Caco-2 (cell line): ENCODE measurements around the gene COL13A1. TPM values are rescaled to one million over a fixed set of nuclear protein-coding genes. Genes with fewer than 3 reads are reported as not detected.

Experiments
- BruUV-seq: library from RNA; stranded (reverse); fragments of 400-500 nt; replicated peaks from 2 replicates; lab custom pipeline; 2021; lab: Mats Ljungman, UMichigan
- CTCF ChIA-PET: fragments of 300-600 bp; sonication (Branson Sonifier 250); formaldehyde crosslinking; loops from one replicate; lab custom pipeline; 2022; ENCODE audit warnings: antibody characterized with exemption; lab: Charles Lee
- POLR2A ChIA-PET: fragments of 300-600 bp; sonication (Branson Sonifier 250); formaldehyde crosslinking; loops from one replicate; lab custom pipeline; 2022; ENCODE audit warnings: antibody characterized with exemption; lab: Charles Lee
- DNase-seq, 2 experiments: peaks; one replicate each; pipeline versions ENCODE4 v3.0.0 to v3.0.0-alpha.2; 2020 to 2022
- H3K27me3 ChIP-seq: replicated peaks from 2 replicates; pipeline ENCODE4 v1.6.0; 2011; ENCODE audit warnings: low read length; ENCODE audit not compliant: control insufficient read depth, insufficient read depth
- H3K36me3 ChIP-seq: 2 replicates; pipeline ENCODE4 v1.5.1; 2011; ENCODE audit warnings: low read length; ENCODE audit not compliant: control insufficient read depth, insufficient read depth
- H3K4me1 ChIP-seq: fragments of 250-450 bp; sonication (Bioruptor Pico); 2 replicates; pipeline ENCODE4 v1.5.1; 2020; ENCODE audit warnings: mild to moderate bottlenecking
- H3K4me3 ChIP-seq: 2 replicates; pipeline ENCODE4 v1.5.1; 2011; ENCODE audit warnings: low read depth, mild to moderate bottlenecking, control low read depth, low read length
- H3K9me3 ChIP-seq: fragments of 250-450 bp; sonication (Bioruptor Pico); 2 replicates; pipeline ENCODE4 v1.5.1; 2020; ENCODE audit warnings: mild to moderate bottlenecking, moderate library complexity
- H3K27ac Mint-ChIP-seq: one replicate; pipeline ENCODE4 v1.8.0; 2022; ENCODE audit warnings: mixed read lengths; ENCODE audit not compliant: unreplicated experiment
- H3K27me3 Mint-ChIP-seq: one replicate; pipeline ENCODE4 v1.8.0; 2022; ENCODE audit warnings: mixed read lengths; ENCODE audit not compliant: insufficient read depth, unreplicated experiment
- H3K36me3 Mint-ChIP-seq: one replicate; pipeline ENCODE4 v1.8.0; 2022; ENCODE audit warnings: mild to moderate bottlenecking, mixed read lengths; ENCODE audit not compliant: insufficient read depth, unreplicated experiment
- H3K4me1 Mint-ChIP-seq: one replicate; pipeline ENCODE4 v1.8.0; 2022; ENCODE audit warnings: low read depth, mixed read lengths; ENCODE audit not compliant: unreplicated experiment
- H3K4me3 Mint-ChIP-seq: one replicate; pipeline ENCODE4 v1.8.0; 2022; ENCODE audit warnings: mild to moderate bottlenecking, moderate library complexity, mixed read lengths; ENCODE audit not compliant: unreplicated experiment
- H3K9me3 Mint-ChIP-seq: one replicate; pipeline ENCODE4 v1.8.0; 2022; ENCODE audit warnings: mixed read lengths; ENCODE audit not compliant: unreplicated experiment
- CTCF ChIP-seq, 2 experiments: fragments of 200-600 bp in 1 of 2; IDR thresholded peaks; 1 replicate in 1 of 2; 2 replicates in 1 of 2; pipeline versions ENCODE4 v1.5.1 to v1.8.0; 2011 to 2022; ENCODE audit warnings: antibody characterized with exemption in 1 of 2, control low read depth in 1 of 2, inconsistent platforms in 1 of 2, low read depth in 1 of 2, low read length in 1 of 2, mild to moderate bottlenecking in 1 of 2, moderate library complexity in 1 of 2; ENCODE audit not compliant: insufficient read depth in 1 of 2, severe bottlenecking in 1 of 2, unreplicated experiment in 1 of 2
- intact Hi-C: fragments of 100-400 bp; cut with micrococcal nuclease; formaldehyde crosslinking; loops from one replicate; pipeline ENCODE4 v1.10.0; 2022; ENCODE audit not compliant: unreplicated experiment
- total RNA-seq: library from RNA; stranded (reverse); gene quantifications from 2 replicates; pipeline ENCODE4 v1.2.3, GENCODE V29; 2022

The COL13A1 gene
- total RNA-seq, 1 experiment from 2014 or later: not detected

- Histone ChIP-seq H3K36me3 (no peaks in the 10 kb centered on the region), H3K4me3 (no peak overlapping the region), H3K4me1 (no peaks in the 10 kb centered on the region), H3K9me3 (no peaks in the 10 kb centered on the region), H3K27me3 (peaks cover 2% of the 10 kb centered on the region; the same call in 1 of the 2 replicates)
- ChIA-PET CTCF (interaction anchor here (0.6 to 4.0 kb wide), 4 partner anchors 10 to 185 kb away, joined by 3 to 61 read pairs (median 4); partner anchors contain the start of gene TYSND1), POLR2A (no interaction called here)
- no peak overlapping the region for H3K4me3 Mint-ChIP-seq
- no TSS peak for BruUV-seq
- H3K9me3 Mint-ChIP-seq: no peaks in the 10 kb centered on the region
- H3K27me3 Mint-ChIP-seq: peaks cover 34% of the 10 kb centered on the region
- TF ChIP-seq CTCF (IDR thresholded peaks at IDR 0.05; ENCODE audit: insufficient read depth in 1 of 2, low read depth in 1 of 2, low read length in 1 of 2, severe bottlenecking in 1 of 2, unreplicated experiment in 1 of 2): peak; percentile 67 to 85
- peak in 1 of 2 experiments; percentile 41 for DNase-seq
- intact Hi-C loops: no loop called here
- no peak overlapping the region for H3K27ac Mint-ChIP-seq
- H3K36me3 Mint-ChIP-seq: no peaks in the 10 kb centered on the region
- H3K4me1 Mint-ChIP-seq: no peaks in the 10 kb centered on the region
Observed at GRCh38 chr10:69960988-69961880, 159.5 kb downstream of the COL13A1 start.

- CTCF ChIA-PET: interaction anchor here (0.6 to 0.9 kb wide), 3 partner anchors 79 to 352 kb away, joined by 4 to 5 read pairs (median 4); partner anchors contain the start of gene TYSND1
- POLR2A ChIA-PET: no interaction called here
- intact Hi-C loops: no loop called here
- no peaks in the 10 kb centered on the region for H3K36me3 Mint-ChIP-seq
- BruUV-seq: no TSS peak
- no peak for TF ChIP-seq CTCF (IDR thresholded peaks at IDR 0.05; ENCODE audit: insufficient read depth in 1 of 2, low read depth in 1 of 2, low read length in 1 of 2, severe bottlenecking in 1 of 2, unreplicated experiment in 1 of 2)
- peaks cover 34% of the 10 kb centered on the region for H3K27me3 Mint-ChIP-seq
- Histone ChIP-seq H3K27me3 (peaks cover 2% of the 10 kb centered on the region), H3K4me1 (no peaks in the 10 kb centered on the region), H3K4me3 (no peak overlapping the region), H3K36me3 (no peaks in the 10 kb centered on the region), H3K9me3 (no peaks in the 10 kb centered on the region)
- no peak overlapping the region for H3K4me3 Mint-ChIP-seq
- H3K4me1 Mint-ChIP-seq: no peaks in the 10 kb centered on the region
- H3K27ac Mint-ChIP-seq: no peak overlapping the region
- H3K9me3 Mint-ChIP-seq: no peaks in the 10 kb centered on the region
- DNase-seq: no peak
Observed at GRCh38 chr10:69961881-69962745, 160.4 kb downstream of the COL13A1 start.

GRCh38 chr10:69962746-69963135, 161.0 kb downstream of the COL13A1 start:
- H3K27ac Mint-ChIP-seq: no peak overlapping the region
- peaks cover 30% of the 10 kb centered on the region for H3K27me3 Mint-ChIP-seq
- H3K4me3 Mint-ChIP-seq: no peak overlapping the region
- no peaks in the 10 kb centered on the region for H3K4me1 Mint-ChIP-seq
- peaks cover 2% of the 10 kb centered on the region for H3K27me3 ChIP-seq
- H3K9me3 ChIP-seq: no peaks in the 10 kb centered on the region
- no peak for TF ChIP-seq CTCF (IDR thresholded peaks at IDR 0.05; ENCODE audit: insufficient read depth in 1 of 2, low read depth in 1 of 2, low read length in 1 of 2, severe bottlenecking in 1 of 2, unreplicated experiment in 1 of 2)
- DNase-seq: no peak
- H3K36me3 Mint-ChIP-seq: no peaks in the 10 kb centered on the region
- ChIA-PET POLR2A (no interaction called here), CTCF (interaction anchor here (1.7 kb wide), 1 partner anchor 80 kb away, joined by 8 read pairs; no protein-coding TSS in a partner anchor)
- H3K9me3 Mint-ChIP-seq: no peaks in the 10 kb centered on the region
- BruUV-seq: no TSS peak
- no peaks in the 10 kb centered on the region for H3K36me3 ChIP-seq
- H3K4me3 ChIP-seq: no peak overlapping the region
- intact Hi-C loops: no loop called here
- H3K4me1 ChIP-seq: no peaks in the 10 kb centered on the region
